ENCODE data around the gene ZNF177. TPM values are rescaled to one million over a fixed set of nuclear protein-coding genes. Genes with fewer than 3 reads are reported as not detected.

The ZNF177 gene
- 0.38 to 0.69 TPM (median 0.57 TPM) in 5 replicates for total RNA-seq (2022; extraction: Qiagen RNA extraction)

GRCh38 chr19:9362905-9363304 is at the start of gene ZNF177:
Gene ZNF177 (plus strand): TSS chr19:9363013. CDS start chr19:9378312, 15,299 bp downstream.

DNA sequence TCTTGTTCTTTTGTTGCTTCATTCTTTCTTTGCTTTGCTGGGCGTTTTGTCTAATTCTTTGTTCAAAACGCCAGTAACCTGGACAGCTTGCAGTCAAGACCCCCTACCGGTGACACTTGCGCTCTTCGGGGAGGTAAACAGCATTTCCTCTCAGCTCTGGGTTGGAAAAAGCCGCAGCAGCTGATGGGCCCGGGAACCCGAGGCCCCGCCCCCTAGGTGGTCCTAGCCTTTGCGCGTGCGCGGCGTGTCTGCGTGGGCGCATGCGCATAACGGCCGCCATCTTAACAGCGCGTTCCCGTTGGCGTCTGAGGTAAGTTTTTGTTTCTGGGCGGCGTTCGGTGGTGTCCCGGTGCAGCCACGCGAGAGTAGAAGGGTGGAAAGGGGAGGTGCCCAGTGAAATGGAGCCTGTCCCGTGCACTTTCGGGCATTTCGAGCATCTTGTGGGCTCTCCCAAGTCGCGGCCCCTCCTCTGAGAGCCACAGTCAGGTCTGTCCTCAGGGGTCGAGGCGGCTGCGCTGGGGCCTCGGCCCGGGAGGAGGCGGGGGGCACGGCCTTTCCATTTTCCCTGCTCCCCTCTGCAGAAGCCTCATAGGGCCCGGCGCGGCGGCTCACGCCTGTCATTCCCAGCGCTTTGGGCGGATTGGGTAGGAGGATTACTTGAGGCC is 38.8 kb upstream of the ZNF177 start, which contains the start of gene ZNF559:
Gene ZNF559, plus strand, starts transcription at position 261 of the 665 bp plus-strand sequence. CDS start 14,371 bp downstream, outside the sequence.

Other genes starting within 250 kb of the ZNF177 start
- not detected in 5 replicates for gene OR7G1, start 247.2 kb upstream of the ZNF177 start, total RNA-seq (2022; extraction: Qiagen RNA extraction)
- not detected in 5 replicates for gene OR7G3, start 236.1 kb upstream of the ZNF177 start, total RNA-seq (2022; extraction: Qiagen RNA extraction)
- 16.6 to 20.5 TPM (median 19.0 TPM) in 5 replicates for gene ZNF317, start 222.6 kb upstream of the ZNF177 start, total RNA-seq (2022; extraction: Qiagen RNA extraction)
- gene OR7D2, start 184.0 kb upstream of the ZNF177 start, total RNA-seq (2022; extraction: Qiagen RNA extraction) = not detected in 5 replicates
- gene OR7D4, start 143.4 kb upstream of the ZNF177 start, total RNA-seq (2022; extraction: Qiagen RNA extraction) = not detected in 5 replicates
- not detected in 5 replicates for gene OR7E24, start 112.1 kb upstream of the ZNF177 start, total RNA-seq (2022; extraction: Qiagen RNA extraction)
- 0.66 to 1.6 TPM (median 1.2 TPM) in 5 replicates for gene ZNF699, start 53.2 kb upstream of the ZNF177 start, total RNA-seq (2022; extraction: Qiagen RNA extraction)
- gene ZNF559, start 38.8 kb upstream of the ZNF177 start, total RNA-seq (2022; extraction: Qiagen RNA extraction) = 4.4 to 5.9 TPM (median 5.5 TPM) in 5 replicates
- gene ZNF266, start 72.6 kb downstream of the ZNF177 start, total RNA-seq (2022; extraction: Qiagen RNA extraction) = 3.4 to 4.2 TPM (median 3.5 TPM) in 5 replicates
- gene ZNF560, start 135.6 kb downstream of the ZNF177 start, total RNA-seq (2022; extraction: Qiagen RNA extraction) = not detected in 5 replicates
- 0.44 to 1.5 TPM (median 1.1 TPM) in 5 replicates for gene ZNF426, start 175.6 kb downstream of the ZNF177 start, total RNA-seq (2022; extraction: Qiagen RNA extraction)
- gene ZNF121, start 221.5 kb downstream of the ZNF177 start, total RNA-seq (2022; extraction: Qiagen RNA extraction) = 2.8 to 4.2 TPM (median 2.9 TPM) in 5 replicates